Stimulated activated CD4-positive, alpha-beta T cell treated with anti-CD3 and anti-CD28 coated beads, Interleukin-12 subunit alpha, Interleukin-12 subunit beta, amount 100 ng/mL, for 48 hours (primary cell): Measurements from ENCODE around the gene SBF1.

Experiments used
- DNase-seq, 3 donors: peaks; one replicate each; pipeline ENCODE4 v3.0.0-alpha.2; 2020; ENCODE audit warnings: low read depth in 2 of 3, low spot score in 1 of 3

SBF1 gene

DNA sequence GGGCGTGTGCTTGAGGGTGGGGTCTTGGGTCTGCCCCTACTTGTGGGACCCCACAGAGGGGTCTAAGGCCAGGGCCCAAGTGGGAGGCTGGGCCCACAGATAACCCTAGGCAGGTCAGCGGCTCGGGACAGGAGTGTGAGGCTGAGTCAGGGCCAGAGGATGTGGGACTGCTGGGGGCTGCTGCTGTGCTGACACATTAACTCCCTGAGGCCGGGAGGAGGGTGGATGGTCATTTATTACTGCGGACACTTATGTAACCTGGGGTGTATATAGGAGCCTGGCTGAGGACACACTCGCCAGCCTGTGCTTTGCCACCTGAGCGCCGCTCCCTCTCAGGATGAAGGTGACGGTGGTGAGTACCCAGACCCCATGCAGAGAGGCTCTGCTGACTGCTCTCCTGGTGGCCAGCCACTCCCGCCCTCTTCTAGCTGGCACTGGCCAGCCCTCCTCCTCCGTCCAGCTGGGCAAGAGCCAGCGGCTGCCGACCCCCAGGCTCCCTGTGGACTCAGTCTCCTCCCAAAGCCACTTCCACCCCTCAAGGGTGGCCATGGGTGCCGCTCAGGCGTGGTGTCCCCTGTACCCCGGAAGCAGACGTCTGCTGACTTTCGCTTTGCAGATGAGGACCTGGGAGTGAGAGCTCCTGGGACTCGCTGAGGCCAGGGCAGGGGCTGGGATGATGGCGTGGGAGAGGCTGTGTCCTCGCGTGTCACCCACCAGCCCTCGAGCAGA, 11.9 kb upstream of the SBF1 start, which contains the start of gene MIOX:
MIOX (plus strand) TSS at position 299 of the 729 bp plus-strand sequence; CDS start at position 338, 39 bp downstream.
- no peak for DNase-seq

DNA sequence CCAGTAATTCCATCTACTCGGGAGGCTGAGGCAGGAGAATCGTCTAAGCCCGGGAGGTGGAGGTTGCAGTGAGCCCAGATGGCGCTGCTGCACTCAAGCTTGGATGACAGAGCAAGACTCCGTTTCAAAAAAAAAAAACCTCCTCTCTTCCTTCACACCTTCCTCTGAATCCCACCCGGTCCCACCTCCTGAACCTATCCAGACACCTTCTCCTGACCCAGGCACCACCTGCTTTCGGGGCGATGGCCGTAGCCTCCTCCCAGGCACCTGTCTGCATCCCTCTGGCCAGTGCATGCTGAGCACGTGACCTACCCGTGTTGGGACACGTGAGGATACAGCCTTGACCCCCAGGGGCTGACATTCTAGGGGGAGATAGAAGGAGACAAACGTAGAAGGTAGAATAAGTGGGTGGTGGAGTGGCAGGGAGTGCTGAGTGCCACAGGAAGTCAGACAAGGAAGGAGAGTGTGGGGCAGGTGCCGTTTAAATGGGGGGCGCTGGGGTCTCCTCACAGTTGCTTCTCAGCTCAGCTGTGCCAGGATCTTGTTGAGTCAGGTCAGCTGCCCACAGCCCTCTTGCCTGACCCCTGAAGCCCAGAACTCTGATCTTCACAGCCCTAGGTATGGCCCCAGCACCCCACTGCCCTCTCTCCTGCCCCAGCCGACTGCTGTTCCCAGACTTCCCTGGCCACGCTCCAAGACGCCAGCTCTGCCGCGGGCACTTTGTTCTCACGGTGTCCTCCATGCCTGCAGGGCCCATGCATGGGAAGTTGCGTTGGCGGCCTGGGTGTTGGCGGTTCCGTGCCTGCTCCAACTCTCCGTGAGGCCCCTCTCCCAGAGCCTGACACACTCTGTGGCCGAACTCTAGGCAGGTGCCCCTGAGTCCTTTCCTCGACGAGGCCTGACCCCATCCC, 10.6 kb upstream of the SBF1 start:
- no peak for DNase-seq

DNA sequence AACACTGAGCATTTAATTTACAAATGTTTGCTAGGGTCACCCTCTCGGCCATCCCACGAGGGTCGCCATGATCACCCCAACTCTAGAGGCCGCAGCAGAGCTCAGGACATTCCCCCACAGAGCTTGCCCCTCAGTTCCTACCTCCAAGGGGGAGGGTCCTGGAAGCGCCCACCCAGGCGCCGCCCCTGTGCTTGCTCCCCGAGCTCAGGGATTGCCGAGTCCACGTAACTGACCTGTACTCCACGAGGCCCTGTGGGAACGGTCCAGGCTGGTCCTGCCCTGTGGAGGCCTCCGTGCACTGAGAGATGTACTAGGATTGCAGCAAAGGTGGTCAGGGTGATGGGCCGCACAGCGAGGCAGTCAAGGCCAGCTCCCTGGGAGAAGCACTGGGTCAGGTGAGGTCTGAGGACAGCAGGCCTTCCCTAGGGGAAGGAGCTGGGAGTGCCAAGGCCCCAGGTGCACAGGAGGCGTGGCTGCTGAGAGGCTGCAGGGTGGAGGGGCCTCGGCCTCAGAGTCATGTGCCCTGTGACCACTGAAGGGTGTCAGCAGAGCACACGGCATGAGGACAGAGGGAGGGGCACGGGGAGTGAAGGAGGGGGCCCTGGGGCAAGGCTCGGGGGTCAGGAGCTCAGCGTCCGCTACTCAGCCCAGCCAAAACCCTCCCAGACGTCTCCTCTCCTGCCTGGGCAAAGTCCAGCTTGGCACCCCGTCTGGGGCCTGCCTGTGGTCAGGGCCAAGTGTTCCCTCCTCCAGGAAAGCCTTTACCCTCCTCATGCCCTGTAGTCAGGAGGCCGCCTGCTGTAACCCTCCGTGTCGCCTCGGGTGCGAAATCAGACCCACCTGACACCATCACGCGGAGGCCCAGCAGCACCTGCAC, 9.4 kb upstream of the SBF1 start:
- no peak for DNase-seq

DNA sequence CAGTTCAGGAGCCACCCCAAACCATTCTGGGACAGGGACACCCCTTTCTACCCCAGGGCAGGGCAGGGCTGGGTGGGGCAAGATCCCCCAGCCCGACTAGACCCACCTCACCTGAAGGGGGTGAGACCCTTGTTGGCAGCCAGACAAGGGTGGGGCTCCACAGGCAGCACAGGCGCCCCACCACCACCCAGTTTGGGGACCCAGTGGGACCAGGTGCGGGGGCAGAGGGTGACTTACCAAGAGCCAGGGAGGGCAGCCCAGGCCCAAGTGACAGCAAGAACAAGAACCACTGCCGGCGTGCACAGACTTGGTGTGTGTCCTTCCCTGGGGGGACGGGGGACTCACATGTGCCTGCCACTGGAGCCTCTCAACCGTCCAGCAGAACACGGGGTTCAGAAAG, 8.7 kb upstream of the SBF1 start:
- DNase-seq: no peak

- no peak for DNase-seq
These were observed 8.3 kb upstream of the SBF1 start for GRCh38 chr22:50483106-50483505.

DNA sequence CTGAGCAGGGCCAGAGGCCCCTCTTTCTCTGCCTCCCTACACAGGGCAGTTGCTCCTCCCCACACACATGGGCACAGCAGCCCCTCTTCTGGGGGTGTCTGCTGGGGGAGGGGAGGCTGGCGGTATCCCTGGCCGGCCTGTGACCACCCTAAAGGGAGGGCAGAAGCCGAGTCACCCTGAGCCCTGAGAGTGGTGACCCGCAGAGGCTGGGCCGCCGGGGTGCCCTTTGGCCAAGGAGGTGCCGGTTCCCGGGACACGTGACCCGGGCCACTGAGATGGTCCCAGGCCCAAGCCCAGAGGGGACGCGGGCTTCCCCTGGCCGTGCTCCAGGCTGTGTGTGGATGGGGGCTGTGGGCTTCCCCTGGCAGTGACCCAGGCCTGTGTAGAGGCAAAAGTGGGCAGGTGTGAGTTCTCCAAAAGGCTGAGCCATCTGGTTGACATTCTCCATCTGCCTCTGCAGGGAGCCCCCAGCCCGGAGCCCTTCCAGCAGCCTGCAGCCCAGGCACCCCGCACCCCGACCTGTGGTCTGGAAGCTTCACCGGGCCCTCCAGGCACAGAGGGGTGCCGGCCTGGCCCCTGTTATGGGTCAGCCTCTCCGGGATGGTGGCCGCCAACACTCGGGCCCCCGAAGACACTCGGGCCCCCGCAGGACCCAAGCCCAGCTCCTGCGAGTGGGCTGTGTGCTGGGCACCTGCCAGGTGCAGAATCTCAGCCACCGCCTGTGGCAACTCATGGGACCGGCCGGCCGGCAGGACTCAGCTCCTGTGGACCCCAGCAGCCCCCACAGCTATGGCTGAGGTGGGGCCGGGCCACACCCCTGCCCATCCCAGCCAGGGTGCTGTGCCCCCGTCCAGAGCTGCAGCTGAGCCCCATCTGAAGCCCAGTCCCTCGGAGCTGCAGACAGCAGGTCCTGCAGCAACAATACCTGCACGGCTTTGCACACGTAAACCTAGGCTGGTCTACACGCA, 7.6 kb upstream of the SBF1 start:
- no peak for DNase-seq

DNA sequence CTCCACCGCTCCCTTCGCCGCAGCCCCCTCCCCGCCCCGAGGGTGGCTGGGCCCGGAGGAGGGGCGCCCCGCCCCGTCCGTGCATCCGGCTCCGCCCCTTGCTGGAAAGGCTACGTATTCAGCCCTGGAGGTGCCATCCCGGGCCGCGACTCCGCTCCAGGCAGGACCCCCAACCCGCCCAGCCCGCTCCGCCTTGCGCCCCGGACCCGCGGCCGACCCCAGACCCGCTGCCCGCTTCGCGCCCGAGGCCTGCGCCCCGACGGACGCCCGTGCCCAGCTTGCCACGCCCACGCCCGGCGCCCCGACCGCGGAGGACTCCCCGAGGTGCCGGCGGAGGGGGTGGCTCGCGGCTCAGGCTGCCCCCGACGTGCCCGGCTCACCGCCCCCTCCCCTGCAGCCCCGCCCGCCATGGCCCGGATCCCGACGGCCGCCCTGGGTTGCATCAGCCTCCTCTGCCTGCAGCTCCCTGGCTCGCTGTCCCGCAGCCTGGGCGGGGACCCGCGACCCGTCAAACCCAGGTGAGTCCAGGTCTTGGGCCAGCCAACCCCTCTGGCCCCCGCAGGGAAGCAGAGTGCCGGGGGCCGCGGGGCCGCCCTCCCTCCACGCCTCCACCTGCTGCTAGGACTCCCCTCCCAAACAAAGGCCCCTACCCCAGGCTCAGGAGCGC, 6.7 kb upstream of the SBF1 start, which contains the start of gene ADM2:
ADM2 (plus strand) TSS at position 104 of the 667 bp plus-strand sequence; CDS start at position 409, 305 bp downstream.
- peak in 2 of 3 donors; percentile 43 to 50 for DNase-seq

- no peak for DNase-seq
These were observed 6.2 kb upstream of the SBF1 start for GRCh38 chr22:50481045-50481439.

- DNase-seq: no peak
These were observed 4.9 kb upstream of the SBF1 start for GRCh38 chr22:50479721-50480120.

DNA sequence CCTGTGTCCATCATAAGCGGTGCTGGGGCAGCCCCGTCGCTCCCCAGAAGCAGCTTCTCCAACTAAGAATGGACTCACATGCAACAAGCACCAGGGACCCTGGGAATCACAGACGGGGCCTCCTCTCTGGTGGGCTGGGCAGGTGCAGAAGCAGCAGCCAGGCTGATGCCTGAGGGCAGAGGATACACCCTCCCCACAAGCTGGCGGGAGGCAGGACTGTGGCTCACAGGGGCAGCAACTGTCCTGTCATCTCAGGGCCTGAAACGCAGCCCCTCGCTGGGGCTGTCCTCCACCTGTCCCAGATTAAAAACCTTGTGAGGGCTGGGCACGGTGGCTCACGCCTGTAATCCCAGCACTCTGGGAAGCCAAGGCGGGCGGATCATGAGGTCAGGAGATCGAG, 3.1 kb upstream of the SBF1 start:
- DNase-seq: no peak

- no peak for DNase-seq
These were observed 2.0 kb upstream of the SBF1 start for GRCh38 chr22:50476868-50477267.

DNA sequence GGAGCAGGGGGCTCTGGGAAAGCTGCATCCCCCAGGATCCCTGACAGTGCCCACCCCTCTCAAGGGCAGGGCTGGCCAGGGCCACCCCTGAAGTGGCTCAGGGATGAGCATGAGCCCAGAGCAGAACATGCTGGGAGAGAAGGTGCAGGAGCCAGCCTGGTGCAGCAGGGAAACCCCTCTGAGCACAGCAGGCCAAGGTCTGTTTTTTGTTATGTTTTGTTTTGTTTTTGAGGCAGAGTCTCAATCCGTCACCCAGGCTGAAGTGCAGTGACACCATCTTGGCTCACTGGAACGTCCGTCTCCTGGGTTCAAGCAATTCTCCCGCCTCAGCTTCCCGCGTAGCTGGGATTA, 792 bp upstream of the SBF1 start:
- no peak for DNase-seq

DNA sequence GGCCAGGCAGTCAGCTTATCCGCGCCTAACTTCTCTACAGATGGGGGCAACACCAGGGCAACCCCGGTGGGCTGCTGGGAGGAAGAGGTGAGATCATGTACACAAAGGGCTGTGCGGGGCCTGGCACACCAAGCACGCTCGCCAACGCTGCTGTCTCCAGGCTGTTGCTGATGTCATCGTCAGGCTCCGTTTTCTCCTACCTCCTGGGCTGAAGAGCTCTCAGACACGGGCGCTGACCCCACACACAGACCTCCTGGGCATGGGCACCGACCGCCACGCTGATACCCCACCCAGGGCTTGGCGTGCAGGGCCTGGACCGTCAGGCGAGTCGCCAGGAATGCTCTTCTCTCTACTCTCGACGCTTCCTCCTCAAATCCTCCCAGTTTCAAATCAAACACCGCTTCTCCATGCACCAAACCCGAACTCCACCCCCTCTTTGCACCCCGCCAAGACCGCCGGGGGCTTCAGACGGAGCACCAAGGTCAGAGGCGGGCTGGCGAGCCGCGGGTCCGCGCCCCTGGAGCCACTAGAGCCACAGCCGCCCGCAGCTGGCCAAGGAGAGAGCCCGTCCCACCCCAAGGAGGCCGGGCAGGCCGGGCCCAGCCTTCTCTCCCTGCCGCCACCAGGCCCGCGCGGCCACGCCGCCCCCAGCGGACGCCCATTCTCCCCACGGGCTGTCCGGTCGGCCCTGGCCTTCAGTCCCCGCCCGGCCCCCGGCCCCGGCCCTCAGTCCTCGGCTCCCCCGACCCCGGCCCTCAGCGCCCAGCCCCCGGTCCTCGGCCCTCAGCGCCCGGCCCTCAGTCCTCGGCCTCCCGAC, 772 bp downstream of the SBF1 start:
- DNase-seq: peak in 1 of 3 donors; percentile 20

- DNase-seq: peak in 2 of 3 donors; percentile 32 to 37
These were observed 1.7 kb downstream of the SBF1 start for GRCh38 chr22:50473088-50473487.

GRCh38 chr22:50471962-50472361, 2.9 kb downstream of the SBF1 start:
- DNase-seq: no peak

- DNase-seq: no peak
These were observed 3.5 kb downstream of the SBF1 start for GRCh38 chr22:50471197-50471847.

- DNase-seq: no peak
These were observed 4.3 kb downstream of the SBF1 start for GRCh38 chr22:50470491-50470890.
